HG03432 (cell line): ENCODE results near the gene DPEP1.
"Not testable (repeated sequence)": the region's sequence is repeated elsewhere in the genome, so short reads cannot be mapped to it uniquely, and the experiment has no call there.

Experiments used
- ATAC-seq: cut with Tn5 transposase; IDR thresholded peaks from one replicate; pipeline ENCODE4 v1.9.1; 2021; ENCODE audit warnings: mild to moderate bottlenecking, moderate library complexity; ENCODE audit not compliant: unreplicated experiment

DPEP1 gene

GRCh38 chr16:89613231-89613953 lies at the start of gene DPEP1:
DPEP1 (plus strand) TSS chr16:89613642; CDS start chr16:89630411, 16,769 bp downstream.
- no peak for ATAC-seq

DNA sequence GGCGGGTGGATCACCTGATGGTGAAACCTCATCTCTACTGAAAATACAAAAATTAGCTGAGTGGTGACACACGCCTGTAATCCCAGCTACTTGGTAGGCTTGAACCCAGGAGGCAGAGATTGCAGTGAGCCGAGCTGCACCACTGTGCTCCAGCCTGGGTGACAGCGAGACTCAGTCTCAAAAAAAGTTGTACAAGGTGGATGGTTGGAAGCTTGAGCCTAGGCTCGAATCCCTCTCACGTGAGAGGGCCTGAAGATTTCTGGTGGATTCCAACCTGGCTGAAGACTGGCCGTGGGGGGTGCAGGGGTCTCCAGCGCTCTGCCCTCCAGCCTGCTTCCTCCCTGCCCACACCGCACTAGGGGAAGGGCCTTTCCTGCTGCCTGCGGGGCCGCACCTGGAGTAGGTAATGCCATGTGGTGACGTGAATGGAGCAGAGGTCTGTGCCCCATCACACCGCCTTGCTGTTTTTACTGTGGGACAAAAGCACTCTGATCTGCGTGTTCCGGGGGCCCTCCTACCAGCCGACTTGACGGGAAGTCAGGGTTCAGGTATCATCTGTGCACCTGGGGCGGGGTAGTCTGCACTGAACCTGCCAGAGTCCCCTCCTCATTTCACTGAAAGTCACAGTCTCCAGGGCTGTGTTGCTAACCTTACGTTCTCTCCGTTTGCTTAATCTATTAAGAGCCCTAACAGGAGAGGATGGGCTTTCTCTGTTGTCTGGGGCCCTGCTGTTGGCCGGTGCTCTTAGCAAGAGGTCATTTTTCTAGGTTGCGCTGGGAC lies 48.8 kb upstream of the DPEP1 start:
- ATAC-seq = no peak

DNA sequence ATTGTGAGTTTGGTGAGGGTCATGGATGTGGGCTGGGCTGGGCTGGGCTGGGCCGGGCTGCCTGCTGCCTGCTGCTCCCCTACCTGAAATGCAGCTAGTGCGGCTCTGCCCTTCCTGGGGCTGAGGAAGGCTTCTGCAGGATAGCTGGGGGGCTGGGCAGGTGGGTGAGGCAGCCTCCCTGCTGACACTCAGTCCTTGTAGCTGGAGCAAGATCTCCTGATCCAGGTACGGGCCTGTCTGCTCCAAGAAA lies 48.3 kb upstream of the DPEP1 start:
- no peak for ATAC-seq

GRCh38 chr16:89565506-89566372 lies 47.7 kb upstream of the DPEP1 start:
- ATAC-seq = no peak

GRCh38 chr16:89567656-89568594 lies 45.5 kb upstream of the DPEP1 start:
- ATAC-seq = no peak

GRCh38 chr16:89569506-89570341 lies 43.7 kb upstream of the DPEP1 start:
- ATAC-seq = no peak

- no peak for ATAC-seq
These were observed 43.0 kb upstream of the DPEP1 start for GRCh38 chr16:89570342-89570923.

- ATAC-seq = not testable (repeated sequence)
These were observed 42.4 kb upstream of the DPEP1 start for GRCh38 chr16:89570983-89571598.

DNA sequence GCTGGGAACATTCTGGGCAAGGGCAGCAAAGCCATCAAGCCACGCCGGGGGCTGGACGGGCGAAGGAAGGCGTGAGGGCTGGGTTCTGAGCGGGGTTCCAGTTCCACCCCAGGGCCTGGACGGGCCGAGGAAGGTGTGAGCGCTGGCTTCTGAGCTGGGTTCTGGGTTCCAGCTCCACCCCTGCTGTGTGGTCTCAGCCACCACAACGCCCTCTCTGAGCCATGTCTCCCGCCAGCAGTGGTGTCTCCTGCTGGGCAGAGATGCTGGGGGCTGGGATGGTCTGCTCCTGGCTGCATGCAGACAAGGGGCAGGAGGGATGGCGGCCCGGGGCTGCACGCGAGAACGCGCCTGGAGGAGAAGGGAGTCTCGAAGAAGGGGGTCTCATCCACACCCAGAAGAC lies 41.8 kb upstream of the DPEP1 start:
- no peak for ATAC-seq

DNA sequence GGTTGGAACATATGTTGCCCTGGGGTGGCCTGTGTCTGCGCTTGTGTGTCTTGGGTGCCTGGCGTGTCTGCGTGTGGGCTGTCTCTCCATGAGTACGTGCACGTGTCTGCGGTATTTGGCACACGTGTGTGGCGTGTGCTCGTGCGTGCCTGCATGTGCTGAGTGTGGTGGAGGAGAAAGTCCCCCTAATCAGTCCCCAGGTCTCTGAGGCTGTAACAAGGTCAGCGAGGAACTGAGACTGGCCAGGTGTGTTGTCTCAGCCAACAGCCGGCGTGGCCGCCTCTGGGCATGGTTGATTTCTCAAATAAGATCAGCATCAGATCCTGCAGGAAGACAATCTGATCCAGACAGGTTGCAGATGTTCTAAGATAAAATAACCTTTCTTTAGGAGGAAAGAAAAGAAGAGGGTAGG lies 41.4 kb upstream of the DPEP1 start:
- no peak for ATAC-seq

DNA sequence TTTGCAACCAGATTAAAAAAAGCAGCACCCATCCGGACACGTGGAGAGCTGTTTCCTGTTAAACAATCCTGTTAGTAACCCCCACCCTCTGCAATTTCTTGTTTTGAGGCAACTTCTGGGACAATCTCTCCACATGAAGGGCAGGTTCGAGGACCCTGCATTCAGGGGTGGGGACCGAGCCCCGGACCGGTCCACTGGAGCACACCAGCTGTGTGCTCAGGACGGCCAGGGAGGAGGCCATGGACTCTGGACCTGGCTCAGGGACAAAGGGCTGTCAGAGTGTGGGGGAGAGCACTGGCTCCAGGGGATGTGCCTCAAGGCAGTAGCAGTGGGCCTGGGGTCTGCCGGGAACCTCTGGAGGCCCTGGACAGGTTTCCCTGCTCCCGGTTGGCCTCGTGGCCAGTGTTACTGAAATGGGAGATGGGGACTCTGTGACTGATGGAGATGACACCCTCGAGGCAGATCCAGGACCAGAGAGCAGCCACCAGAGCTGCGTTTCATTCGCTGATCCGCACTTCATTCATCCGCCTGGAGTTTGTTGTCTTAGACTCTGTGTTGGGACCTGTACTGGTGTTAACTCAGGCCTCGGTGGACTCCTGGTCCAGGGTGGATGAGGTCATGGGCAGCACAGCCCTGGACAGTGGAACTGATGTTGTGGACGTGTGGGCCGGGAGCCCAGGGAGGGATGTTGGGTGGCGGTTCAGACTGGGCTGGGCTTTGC lies 40.8 kb upstream of the DPEP1 start:
- ATAC-seq = no peak

DNA sequence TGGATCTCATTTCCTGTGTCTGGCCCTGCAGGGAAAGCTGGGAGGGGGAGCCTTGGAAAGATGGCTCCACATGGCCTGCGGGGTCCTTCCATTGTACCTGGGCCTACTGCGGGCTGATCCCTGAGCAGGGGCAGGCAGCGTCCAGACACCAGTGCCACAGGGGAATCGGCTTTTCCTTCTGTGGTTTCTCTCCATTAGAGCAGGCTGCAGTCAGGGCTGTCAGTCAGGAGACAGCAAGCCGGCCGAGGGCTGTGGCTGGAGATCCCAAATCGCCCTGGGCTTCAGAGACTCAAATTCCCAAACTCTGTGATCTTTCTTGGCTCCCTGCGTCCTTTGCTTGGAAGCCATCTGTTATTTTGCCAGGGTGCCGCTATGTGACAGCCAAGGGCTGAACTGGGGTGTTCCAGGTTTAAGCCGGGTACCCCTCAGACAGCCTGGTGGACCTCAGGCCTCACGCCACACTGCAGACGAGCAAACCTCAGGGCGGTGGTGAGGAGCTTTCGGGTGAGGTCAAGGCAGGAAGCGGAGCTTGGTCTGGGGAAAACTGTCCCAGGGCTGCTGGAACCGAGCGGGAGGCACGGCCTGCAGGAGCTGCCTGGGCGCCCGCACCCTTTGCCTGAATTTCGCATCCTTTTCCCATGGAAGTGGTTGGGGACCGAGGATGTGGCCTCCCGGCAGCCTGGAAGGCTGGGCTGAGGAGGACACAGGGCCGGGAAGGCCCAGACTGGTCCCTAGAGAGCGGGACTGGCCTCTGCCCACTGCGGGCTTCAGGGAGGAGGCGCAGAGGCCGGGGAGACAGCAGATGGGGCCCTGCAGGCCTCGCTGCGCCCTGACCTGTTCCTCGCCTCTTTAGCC lies 39.4 kb upstream of the DPEP1 start:
- peak; percentile 2 for ATAC-seq

GRCh38 chr16:89574681-89575246 lies 38.7 kb upstream of the DPEP1 start:
- ATAC-seq = peak; percentile 52

GRCh38 chr16:89575247-89576152 lies 37.9 kb upstream of the DPEP1 start, which contains the start of gene CPNE7:
CPNE7 (plus strand) TSS chr16:89575758; CDS start chr16:89575898, 140 bp downstream.
- ATAC-seq = peak; percentile 29

GRCh38 chr16:89576153-89577054 lies 37.0 kb upstream of the DPEP1 start:
- ATAC-seq = no peak
